Erythroblast (primary cell): Measurements from ENCODE around the gene DDA1.

Source experiments
- DNase-seq, 2 experiments: peaks; one replicate each; lab custom pipeline; 2025; lab: John Stamatoyannopoulos, UW
- GATA1 ChIP-seq: IDR thresholded peaks from 2 replicates; pipeline ENCODE4 v1.6.1; 2011; ENCODE audit warnings: low read depth, mild to moderate bottlenecking, control low read depth, low read length, moderate library complexity
- POLR2A ChIP-seq: IDR thresholded peaks from 2 replicates; pipeline ENCODE4 v1.6.1; 2011; ENCODE audit warnings: mild to moderate bottlenecking, low read length

The DDA1 gene

GRCh38 chr19:17325133-17325532 lies 15.8 kb downstream of the DDA1 start:
- TF ChIP-seq POLR2A (no peak), GATA1 (no peak)
- no peak for DNase-seq

DNA sequence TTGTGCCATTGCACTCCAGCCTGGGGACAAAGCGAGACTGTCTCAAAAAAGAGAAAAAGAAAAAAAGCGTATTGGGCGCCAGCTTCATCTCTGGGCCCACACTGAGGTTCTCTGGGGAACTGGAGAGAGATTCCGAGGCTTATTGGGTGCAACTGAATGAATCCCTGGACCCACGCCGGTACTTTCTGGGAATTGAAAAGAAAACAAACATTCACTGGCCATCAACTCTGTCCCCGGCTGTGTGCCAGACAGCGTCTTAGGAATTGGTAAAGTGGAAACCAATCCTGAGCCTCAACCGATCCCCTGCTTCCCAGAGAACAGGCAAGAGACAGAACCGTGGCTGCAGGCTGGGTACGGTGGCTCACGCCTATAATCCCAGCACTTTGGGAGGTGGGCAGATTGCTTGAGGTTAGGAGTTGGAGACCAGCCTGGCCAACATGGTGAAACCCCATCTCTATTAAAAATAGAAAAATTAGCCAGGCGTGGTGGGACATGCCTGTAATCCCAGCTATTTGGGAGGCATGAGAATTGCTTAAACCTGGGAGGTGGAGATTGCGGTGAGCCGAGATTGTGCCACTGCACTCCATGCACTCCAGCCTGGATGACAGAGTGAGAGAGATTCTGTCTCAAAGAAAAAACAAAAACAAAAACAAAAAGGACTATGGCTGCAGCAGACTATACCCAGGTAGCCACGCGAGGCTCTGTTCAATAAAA lies 16.7 kb downstream of the DDA1 start:
- TF ChIP-seq GATA1 (no peak), POLR2A (no peak)
- no peak for DNase-seq

- TF ChIP-seq POLR2A (no peak), GATA1 (no peak)
- no peak for DNase-seq
Measured at GRCh38 chr19:17326595-17326966, 17.2 kb downstream of the DDA1 start.

GRCh38 chr19:17327068-17327653 lies 17.8 kb downstream of the DDA1 start:
- no peak for DNase-seq

GRCh38 chr19:17327654-17328516 lies 18.5 kb downstream of the DDA1 start:
- peak in 1 of 2 experiments; percentile 64 for DNase-seq
- TF ChIP-seq GATA1: no peak
- no peak for TF ChIP-seq POLR2A

More at GRCh38 chr19:17327068-17327653, 17.8 kb downstream of the DDA1 start:
- no peak for TF ChIP-seq GATA1
- no peak for TF ChIP-seq POLR2A

GRCh38 chr19:17328517-17329365 lies 19.4 kb downstream of the DDA1 start:
- DNase-seq: no peak
- TF ChIP-seq POLR2A (no peak), GATA1 (no peak)

DNA sequence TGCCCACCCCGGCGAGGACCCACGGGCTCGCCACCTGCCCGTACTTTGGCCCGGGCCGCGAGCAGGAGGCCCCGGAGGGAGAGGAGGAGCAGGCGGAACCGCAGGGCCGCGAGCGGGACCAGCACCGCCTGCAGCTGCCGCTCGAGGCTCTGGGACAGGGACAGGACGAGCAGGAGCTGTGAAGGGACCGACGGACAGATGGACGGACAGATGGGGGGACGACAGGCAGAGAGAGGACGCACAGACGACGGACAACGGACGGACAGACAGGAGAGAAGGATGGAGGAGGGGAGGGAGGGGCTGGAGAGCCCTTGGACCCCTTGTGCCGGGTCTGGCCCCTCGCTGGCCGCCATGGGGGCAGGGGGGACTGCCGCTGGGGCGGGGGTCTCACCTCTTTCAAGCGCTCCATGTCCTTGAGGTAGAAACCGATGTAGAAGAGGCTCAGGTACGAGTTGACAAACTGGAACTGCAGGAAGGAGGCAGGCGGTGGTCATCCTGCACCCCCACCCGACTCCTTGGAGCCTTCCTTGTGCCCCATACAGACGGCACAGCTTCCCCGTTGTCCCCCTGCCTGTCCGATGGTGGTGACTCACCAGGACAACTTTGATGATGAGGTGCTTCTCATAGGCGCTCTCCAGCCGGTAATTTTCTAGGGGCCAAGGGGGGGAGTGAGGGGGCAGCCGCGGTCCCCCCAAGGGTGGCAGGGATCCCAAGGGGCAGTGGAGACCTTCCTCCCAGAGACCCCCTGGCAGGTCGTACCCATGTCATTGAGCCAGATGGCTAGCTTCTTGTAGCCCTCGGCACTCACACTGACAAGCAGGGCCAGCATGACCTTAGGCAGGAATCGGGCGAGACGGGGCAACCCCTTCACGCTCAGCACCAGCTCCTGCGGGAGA lies 20.3 kb downstream of the DDA1 start:
- TF ChIP-seq POLR2A (no peak), GATA1 (no peak)
- DNase-seq: no peak

DNA sequence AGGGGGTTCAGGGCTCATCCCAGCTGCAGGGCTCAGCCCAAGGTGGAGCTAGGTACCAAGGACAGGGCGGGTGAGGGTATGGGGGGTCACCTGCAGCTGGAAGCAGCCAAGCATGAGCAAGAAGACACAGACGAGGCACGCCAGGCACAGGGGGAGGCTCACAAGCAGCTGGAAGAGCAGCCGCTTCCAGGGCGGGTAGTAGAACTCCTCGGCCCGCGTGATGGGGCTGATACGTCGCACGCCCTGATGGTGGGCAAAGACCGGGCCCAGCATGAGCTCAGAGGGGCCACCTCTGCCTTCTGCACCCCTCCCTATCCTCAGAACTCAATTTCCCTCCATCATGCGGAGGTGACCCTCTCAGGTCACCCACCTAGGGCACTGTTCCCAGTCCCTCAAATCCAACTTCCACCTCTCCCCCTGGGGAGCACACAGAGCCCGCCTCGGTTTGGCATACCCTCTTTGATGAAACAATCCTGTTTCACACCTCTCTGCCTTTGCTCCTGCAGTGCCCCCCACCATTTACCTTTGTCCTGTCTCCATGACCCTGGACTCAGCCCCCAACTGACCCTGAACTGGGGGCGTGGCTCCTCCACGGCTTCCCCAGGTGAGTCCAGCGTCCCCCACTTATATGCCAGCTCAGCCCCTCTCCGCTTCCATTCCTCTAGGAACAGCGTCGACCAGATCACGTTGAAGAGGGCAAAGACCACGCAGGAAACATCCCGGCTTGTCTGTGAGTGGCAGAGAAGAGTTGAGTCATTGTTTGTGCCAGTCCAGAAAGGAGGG lies 21.1 kb downstream of the DDA1 start:
- TF ChIP-seq POLR2A (no peak), GATA1 (no peak)
- no peak for DNase-seq

GRCh38 chr19:17331045-17331558 lies 21.7 kb downstream of the DDA1 start:
- TF ChIP-seq GATA1 (no peak), POLR2A (no peak)
- no peak for DNase-seq

DNA sequence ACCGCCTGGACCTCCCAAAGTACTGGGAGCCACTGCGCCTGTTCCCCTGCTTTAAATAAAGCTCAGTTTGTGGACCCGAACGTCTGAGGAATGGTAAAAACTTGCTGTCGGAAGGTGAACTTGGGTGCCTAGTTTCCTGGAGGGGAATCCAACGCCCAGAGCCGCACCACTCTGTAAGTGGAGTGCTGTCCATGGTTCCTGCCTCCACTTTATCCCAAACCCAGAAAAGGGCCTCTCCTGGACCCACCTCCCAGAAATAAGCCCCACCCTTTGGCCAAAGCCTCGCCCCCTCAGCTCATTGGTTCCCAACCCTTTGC lies 23.0 kb downstream of the DDA1 start:
- DNase-seq: no peak
- TF ChIP-seq GATA1 (no peak), POLR2A (no peak)

DNA sequence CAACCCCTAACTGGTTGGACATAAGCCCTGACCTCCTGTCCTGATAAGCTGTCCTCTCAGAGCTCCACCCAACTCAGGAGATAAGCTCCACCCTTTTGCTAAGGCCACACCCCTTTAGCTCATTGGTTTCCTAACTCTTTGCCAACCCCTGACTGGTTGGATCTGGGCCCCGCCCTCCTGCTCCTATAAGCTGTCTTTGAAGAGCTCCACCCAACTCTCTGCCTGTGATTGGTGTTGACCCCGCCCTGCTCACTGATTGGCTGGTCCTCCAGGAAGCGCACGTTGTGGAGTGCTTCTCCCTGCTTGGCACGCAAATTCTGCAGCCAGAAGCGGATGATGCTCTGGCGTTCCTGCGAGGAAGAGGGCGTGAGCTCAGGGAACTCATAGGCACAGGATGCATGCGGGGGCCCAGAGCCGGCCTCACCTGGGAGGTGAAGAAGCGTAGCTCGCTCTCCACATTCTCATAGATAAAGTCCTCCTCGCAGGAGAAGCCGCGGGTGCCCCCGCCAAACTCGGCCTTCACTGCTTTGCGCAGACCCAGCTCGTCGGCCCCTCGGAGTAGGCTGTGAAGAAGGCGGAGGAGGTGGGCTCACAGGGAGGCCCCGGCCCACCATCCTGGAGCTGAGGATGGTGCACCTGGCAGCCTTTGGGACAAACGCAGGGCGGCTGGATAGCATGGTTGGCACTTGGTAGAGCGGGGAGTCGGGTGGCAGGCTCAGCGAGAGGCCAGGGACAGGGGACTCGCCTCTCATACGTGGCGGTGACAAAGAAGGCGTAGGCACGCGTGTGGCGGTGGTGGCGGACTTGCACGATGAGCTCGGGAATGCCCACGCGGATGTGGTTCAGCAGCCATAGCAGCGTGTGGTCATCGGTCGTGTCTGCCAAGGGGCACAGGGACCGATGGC lies 23.6 kb downstream of the DDA1 start:
- DNase-seq: peak; percentile 80 to 91
- TF ChIP-seq POLR2A (no peak), GATA1 (no peak)
